GM18508 (cell line): ENCODE data around the gene ST3GAL3.
"Not testable (repeated sequence)": the region's sequence is repeated elsewhere in the genome, so short reads cannot be mapped to it uniquely, and the experiment has no call there.

ENCODE experiments used
- ATAC-seq: cut with Tn5 transposase; IDR thresholded peaks from one replicate; pipeline ENCODE4 v1.9.1; 2021; ENCODE audit warnings: moderate number of reproducible peaks; ENCODE audit not compliant: insufficient read depth, unreplicated experiment

The ST3GAL3 gene

DNA sequence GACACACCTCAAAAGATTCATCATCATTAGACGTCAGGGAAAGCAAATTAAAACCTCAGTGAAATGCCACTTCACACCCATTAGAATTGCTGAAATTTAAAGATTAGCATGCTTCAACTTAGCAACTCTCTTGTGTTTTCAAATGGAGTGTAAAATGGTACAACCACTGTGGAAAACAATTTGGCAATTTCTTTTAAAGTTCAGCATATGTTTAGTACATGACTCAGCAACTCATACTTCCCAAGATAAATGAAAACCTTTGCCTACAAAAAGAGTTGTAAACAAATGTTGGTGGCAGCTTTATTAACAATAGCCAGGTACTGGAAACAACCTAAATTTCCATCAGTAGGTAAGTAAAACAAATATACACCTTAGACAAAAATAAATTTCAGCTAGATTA lies 42.7 kb downstream of the ST3GAL3 start:
- ATAC-seq: no peak

DNA sequence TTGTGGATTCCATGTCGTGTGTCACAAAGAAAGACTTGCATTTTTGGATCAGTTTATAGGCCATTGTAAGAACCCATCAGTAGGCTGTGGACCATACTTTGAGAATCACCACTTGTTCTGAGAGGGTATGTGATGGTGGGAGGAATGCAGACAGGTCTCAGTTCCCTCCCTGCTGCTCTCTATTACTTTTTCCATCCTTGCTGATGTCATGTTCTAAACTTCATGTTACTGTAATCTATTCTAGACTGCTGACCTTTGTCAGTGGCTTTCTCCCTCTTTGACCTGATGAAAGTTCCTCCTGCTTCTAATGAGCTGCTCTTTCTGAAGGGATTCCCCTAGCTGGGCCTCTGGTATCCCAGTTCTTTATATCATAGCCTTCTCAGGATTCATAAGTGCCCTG lies 46.1 kb downstream of the ST3GAL3 start:
- ATAC-seq: no peak

DNA sequence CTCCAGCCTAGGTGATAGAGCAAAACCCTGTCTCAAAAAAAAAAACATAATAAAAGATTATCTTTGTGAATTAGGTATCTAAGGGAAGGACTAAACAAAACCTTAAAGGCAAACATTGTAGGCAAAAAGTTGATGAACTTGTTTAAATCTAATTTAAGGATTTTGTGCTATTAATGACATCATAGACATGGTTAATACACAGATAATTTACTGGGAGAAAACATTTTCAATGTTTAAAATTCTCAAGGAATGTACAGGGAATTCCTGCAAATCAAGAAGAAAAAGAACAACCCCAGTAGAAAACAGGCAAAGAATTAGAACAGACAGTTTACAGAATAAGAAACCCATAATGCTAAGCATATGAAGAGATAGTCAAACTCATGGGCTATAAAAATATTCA lies 47.6 kb downstream of the ST3GAL3 start:
- no peak for ATAC-seq

DNA sequence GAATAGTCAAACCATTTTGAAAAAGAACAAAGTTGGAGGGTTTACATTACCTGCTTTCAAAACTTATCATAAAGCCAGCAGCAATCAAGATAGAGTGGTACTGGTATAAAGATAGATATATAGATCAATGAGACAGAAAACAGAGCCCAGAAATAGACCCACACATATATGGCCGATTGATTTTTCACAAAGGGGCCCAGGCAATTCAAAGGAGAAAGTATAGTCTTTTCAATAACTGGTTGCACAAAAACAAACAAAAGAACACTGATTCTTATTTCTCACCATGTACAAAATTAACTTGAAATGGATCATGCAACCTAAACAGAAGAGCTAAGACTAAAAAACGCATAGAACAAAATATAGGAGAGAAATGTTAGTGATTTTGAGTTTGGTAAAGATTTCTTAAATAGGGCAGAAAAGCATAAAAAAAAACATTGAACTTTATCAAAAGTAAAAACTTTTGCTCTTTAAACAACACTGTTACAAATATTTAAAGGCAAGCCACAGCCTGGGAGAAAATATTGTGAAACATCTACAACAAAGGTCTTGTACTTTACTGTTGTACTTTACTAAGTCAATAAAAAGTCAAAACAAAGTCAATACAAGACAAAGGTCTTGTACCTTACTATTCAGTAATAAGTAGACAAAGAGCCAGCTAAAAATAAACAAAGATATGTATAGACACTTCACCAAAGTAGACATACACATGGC lies 50.2 kb downstream of the ST3GAL3 start:
- ATAC-seq: no peak

DNA sequence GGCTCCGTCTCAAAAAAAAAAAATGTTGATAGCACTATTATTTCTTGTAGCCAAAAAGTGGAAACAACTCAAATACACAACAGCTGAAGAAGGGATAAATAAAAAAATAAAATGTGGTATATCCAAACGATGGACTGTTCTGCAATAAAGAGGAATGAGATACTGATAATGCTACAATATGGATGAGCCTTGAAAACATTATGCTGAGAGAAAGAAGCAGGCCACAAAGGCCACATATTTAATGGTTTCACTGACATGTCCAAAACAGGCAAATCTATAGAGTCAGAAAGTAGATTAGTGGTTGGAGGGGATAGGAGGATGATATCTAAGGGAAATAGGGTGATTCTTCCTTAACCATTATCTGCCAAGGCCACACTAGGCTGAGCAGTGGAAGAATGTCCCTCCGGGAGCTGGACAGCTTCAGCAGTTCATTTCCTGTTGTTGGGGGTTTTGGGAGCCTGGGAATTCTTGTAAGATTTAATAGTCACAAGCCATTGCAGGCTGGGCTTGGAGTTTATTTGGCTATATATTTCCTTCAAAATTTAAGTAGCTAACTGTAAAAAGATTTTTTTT lies 53.5 kb downstream of the ST3GAL3 start:
- no peak for ATAC-seq

DNA sequence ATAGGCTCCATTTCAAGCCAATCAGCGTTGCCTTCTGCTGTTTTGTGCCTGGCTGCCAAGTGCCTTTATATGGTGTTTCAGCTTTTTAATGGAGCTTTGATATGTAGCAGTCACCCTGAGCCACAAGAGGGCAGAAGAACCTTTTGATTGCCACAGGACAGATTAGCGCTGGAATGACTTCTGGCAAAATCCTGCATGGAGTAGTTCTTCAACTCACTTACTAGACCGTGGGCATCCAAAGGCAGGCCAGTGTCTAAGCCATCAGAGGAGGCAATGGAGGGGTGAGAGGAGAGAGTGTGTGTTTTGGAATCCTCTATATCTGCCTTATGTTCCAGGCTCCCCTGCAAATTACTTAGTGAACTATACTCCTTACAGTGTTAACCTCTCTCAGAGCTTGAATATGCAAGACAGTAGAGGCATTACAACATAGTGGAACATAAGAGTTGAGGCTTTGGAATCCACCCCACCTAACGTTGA lies 56.2 kb downstream of the ST3GAL3 start:
- ATAC-seq: no peak

DNA sequence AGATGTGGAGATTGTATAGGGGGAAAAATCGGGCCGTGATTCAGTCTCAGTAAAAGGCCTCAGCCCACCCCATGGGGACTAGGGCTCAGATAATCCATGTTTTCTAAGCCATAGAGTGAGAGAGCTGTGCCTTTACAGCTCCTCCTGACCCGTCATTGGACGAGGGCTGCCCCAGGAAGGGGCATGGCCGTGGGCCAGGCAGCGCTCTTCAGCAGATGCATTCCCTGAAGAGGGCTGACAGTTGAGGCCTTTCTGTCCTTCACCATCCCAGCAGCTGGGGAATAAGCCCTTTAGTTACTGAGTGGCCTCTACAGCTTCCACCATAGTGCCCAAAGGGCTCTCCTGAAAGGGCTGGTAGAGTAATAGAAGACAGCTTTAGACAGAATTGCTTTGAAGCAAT lies 57.2 kb downstream of the ST3GAL3 start:
- no peak for ATAC-seq

DNA sequence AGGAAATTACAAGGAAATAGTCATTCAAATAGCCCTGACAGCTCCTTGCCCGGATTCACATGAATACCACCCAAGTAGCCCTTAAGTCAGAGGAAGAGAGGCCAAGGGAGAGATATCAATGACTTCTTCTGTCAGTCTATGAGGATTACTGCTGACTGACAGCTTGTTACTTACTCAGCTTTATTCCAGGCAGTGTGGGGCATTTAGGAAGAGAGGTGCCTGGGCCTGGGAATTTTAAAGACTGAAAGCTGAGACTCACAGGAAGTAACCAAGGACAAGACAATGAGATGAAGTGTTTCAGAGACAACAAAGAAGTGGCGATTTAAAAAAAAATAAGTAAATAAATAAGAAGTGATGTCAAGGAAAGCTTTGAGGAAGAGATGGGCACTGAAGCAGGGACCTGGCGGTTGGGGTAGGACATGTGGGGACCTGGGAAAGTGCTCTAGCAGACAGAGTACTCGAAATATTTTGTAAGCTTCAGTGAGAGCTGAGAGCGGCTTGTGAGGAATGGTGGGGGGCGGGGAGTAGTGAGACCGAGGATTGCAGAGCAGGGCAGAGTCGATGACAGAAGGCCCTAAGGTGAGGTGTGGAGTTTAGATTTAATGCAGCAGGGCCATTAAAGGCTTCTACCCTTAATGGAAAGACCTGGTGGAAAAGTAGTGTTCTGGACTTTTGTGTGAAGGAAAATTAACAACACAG lies 58.9 kb downstream of the ST3GAL3 start:
- no peak for ATAC-seq

DNA sequence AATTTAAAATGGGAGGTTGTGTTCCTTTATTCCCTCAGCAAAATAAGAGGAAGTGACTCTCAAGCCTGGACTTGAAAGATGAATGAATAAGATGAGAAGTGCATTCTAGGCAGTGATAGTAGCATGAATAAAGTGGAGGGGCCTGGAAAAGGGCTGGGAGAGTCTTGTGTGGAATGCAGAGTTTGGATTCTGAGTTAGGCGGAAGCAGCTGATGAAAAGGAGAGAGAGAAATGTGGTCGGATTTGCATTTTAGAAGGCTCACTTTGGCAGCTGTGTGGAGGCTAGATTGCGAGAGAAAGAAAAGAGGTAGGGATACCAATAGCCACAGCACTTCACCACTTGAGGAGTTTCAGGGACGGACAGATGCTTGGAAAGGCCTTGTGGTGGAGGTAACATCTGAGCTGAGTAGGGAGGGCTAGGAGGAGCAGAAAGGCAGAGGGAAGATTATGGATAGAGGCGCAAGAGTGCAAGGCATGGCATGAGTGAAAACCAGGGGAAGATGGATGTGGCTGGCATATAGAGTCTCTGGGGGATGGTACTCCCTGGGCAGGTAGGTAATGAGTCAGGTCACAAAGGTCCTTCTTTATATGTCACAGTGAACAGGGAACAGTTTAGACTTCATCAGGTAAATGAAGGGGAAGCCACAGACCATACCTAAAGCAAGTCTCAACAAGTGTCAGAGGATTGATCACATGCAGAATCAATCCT lies 59.6 kb downstream of the ST3GAL3 start:
- no peak for ATAC-seq

DNA sequence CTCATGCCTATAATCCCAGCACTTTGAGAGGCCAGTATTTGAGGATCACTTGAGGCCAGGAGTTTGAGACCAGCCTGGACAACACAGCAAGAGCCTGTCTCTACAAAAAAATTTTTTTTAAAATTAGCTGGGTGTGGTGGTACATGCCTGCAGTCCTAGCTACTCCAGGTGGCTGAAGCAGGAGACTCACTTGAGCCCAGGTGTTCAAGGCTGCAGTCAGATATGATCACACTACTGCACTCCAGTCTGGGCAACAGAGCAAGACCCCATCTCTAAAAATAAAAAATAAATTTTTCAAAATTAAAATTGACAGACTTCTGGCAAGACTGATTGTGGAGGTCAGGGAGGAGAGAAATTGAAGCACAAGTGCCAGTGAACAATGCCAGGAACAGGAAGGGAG lies 60.8 kb downstream of the ST3GAL3 start:
- ATAC-seq: no peak

DNA sequence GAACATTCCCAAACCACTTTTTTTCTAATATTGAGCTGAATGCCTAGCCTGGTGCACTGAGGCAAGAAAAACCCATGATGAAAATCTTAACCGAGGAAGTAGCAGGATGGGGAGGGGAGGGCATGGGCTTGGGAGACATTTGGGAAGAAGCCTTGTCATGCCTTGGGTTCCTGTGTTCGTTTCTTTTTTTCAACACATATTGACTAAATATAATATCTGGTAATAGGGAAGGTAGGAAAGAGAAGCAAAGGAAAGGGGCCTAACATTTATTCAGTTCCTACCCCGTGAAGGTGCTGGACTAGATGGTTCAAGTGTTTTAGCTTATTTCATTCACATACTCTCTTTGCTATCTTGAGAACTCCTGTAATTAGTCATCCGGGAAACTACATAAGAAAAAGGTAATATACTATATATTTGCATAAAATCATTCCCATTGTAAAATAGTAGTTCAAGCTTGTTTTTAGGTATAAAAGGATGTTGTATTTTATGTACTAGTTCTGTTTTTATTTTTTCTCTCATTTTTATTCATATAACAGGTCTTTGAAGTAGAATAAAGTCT lies 62.1 kb downstream of the ST3GAL3 start:
- no peak for ATAC-seq

DNA sequence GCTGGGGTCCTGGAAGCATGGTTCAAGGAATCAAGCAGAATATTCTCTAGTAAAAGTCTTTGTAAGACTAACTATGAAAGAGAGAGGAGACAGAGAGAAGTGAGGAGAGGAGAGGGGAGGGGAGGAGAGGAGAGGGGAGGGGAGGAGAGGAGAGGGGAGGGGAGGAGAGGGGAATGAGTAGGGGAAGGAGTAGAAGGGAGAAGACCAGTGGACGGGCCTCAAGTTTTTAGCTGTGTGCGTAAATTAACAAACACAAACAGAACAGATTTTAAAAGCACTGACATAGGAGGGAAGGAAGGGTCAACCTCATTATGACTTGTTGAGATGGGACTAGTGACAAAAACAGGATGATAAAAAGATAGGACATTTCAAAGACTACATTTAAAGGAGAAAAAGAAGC lies 62.8 kb downstream of the ST3GAL3 start:
- no peak for ATAC-seq

DNA sequence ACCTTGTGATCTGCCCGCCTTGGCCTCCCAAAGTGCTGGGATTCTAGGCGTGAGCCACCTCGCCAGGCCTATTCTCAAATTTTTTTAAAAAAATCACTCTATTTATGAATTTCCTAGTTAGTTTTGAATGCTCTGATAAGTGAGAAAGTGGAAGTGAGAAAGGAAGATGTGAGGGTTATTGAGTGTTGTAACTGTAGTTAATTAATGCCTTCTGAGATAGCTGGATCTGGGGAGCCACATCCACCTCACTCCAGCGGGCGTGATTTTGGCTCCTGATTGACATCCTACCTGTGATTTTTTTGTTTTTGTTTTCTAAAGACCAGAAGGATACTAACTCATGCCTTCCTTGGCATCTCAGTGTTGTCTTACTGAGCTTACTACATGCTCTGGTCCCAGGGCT lies 65.6 kb downstream of the ST3GAL3 start:
- ATAC-seq: no peak

DNA sequence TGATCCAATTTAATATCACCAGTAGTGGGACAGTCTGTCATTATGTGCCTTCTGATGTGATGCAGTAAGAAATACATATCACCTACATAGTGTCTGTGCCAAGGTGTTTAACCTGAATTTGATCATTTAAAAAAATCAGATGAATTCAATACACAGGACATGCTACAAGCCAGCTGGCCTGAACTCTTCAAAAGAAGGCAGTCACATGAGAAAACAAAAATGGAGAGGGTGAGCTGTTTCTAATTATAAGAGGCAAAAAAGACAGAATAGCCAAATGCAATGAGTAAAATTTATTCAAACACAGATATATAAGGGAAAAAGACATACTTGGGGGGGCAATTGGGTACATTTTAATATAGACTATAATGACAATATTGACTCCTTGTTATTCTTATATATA lies 66.5 kb downstream of the ST3GAL3 start:
- no peak for ATAC-seq

DNA sequence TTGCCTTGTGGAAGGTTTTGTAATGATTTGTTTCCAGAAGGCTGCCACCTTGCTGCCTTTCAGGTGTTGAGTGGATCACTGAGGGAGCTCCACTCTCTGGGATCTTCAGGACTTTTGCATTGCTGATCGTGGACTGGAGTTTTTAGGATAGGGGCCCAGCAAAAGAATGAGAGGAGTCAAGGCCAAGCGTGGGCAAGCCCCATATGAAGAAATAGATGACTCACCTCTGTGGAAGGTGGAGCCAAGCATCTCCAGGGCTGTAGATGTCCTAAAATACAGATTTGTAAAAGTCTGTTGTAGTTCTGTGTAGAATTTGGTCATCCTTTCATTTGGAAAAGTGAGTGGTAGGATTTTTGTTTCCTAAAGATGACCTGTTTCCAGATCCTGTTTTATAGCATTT lies 67.0 kb downstream of the ST3GAL3 start:
- ATAC-seq: no peak

DNA sequence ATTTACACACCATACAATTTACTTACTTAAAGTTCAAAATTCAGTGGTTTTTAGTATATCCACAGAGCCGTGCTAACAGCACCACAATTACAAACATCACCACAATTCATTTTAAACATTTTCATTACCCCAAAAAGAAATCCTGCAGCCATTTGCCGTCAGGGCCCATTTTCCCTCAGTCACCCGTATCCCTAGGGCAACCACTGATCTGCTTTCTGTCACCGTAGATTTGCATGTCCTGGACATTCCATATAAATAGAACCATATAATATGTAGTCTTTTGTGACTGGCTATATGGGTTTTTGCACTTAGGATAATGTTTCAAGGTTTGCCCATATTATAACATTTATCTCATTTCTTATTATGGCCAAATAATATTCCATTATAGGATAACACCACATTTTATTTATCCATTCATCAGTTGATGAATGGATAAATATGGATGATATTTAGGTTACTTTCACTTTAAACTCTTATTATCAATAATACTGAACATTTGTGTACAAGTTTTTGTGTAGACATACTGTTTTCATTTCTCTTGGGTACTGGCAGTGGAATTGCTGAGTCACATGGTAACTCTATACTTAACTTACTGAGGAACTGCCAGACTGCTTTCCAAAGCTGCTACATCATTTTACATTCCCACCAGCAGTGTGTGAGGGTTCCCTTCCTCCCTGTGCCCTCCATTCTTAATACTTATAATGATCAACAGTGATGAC lies 68.9 kb downstream of the ST3GAL3 start:
- ATAC-seq: no peak

DNA sequence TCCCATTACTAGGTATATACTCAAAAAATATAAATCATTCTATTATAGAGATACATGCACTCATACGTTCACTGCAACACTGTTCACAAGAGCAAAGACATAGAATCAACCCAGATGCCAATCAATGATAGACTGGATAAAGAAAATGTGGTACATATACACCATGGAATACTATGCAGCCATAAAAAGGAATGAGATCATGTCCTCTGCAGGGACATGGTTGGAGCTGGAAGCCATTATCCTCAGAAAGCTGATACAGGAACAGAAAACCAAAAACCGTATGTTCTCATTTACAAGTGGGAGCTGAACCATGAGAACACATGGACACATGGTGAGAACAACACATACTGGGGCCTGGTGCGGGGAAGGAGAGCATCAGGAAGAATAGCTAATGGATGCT lies 70.6 kb downstream of the ST3GAL3 start:
- not testable (repeated sequence) for ATAC-seq

DNA sequence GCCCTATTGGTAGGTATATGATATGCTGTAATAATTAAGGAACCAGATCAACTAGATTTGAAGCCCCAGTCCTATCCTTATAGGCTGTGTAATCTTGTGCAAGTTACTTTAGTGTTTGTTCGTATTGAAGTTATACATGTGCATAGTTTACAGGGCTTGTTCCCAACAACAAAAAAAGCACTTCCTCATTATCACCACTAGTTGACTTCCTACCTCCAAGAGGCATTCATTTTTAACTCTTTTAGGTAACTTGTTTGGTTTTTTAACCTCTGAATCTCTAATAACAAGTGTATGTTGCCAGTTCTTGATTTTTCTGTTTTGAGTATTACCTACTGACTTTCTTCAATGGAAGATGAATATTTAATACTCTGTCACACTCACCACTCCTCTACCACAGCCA lies 71.9 kb downstream of the ST3GAL3 start:
- no peak for ATAC-seq

DNA sequence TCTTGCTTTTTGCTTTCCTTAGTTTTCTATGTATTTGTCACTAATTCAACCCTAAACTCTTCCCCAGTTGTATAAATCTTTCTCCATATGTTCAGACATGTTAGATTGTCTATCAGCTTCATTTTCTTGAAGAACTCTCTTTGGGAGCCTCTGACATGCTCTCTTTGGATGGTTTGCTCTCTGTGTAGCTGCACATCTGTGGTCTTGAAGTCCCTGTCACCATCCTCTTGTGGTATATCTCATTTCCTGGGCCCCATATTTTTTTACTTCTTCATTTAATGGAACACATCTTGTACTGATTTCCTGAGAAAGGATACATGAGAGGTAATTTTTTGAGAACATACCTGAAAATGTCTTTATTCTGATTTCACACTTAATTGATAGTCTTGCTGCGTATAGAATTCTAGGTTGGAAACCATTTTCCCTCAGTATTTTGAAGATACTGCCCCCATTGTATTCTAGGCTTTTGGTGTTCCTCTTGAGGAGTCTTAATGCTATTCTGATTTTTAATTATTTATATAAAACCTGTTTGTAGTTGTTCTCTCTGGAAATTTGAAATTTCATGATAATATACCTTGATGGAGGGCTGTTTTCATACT lies 72.6 kb downstream of the ST3GAL3 start:
- ATAC-seq: no peak

DNA sequence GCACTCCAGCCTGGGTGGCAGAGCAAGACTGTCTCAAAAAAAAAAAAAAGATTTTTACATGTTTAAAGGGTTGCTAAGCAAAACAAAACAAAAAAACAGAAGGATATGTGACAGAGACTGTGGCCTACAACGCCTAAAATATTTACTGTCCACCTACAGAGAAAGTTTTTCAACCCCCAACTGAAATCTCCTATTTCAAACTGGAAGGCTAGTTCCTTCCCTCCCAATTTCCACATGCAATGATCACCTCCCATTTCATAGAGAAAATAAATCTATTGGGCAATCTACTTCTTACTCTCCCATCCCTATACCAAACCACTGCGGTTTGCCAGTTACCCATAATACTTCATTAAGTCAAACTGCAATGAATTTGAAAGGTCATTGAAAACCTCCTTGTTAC lies 74.2 kb downstream of the ST3GAL3 start:
- ATAC-seq: no peak
